IPS-18c (cell line): ENCODE data around the gene SMIM15.

ENCODE experiments used
- H3K4me3 ChIP-seq: 2 replicates; pipeline ENCODE4 v1.7.0; 2013; ENCODE audit warnings: low read depth, mild to moderate bottlenecking, low read length, moderate library complexity; ENCODE audit not compliant: insufficient read depth
- H3K9me3 ChIP-seq: one replicate; pipeline ENCODE4 v1.6.1; 2013; ENCODE audit warnings: mild to moderate bottlenecking, low read length, moderate library complexity; ENCODE audit not compliant: control insufficient read depth, insufficient read depth

The SMIM15 gene

DNA sequence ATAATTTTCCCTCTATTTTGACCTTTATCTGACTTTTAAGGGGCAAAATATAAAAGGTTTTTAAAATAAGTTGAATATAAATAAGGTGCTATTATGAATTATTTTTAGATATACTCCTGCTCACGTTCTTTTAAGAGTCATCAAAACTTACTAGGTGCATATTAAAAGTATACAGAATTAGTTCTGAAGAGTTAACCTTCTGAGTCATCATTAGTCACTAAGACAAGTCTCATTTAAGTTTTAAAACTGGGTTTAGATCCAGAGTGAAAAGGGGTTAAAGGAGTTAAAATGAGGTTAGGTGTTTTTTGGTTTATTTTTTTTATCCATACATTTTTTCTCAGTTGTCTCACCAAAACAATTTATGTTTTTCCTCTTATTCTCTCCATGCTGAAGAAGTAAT, 41.7 kb downstream of the SMIM15 start:
- Histone ChIP-seq H3K9me3 (no peaks in the 10 kb centered on the region), H3K4me3 (no peak overlapping the region)

DNA sequence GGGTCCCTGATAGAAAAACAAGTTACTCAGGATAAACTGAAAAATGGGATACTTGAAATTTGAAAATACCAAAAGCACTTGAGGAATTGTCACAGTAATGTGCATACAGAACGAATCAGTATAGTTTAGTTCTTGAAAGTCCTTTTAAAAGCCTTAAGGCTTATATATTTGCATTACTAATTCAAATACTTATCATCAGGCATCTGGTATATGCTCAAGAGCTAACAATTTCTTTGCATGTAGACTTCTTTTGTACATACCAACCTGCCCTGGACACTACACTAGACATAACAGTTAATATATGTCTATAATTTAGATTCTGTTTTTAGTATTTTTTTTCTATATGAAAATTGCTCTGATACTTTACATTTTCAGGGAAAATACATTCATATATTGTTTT, 43.2 kb downstream of the SMIM15 start:
- H3K4me3 ChIP-seq, result no peak overlapping the region

DNA sequence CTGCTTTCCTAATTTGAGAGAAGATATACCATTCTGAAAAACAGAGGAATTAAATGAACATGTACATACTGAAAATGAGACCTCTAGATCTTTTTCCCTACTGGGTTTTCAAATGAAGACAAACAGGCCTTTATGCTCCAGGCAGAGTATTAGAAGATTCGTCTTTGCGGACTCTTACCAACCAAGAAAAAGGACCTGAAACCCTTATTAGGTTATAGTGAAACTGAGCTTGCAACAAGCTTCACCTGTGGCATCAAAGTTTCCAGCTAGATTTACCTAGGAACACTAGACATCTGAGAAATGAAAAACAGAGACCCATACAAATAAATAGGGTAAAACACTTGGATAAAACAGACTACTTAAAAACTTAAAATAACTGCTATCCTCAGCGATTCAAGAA, 46.3 kb downstream of the SMIM15 start:
- no peak overlapping the region for H3K4me3 ChIP-seq
- peaks cover 2% of the 10 kb centered on the region for H3K9me3 ChIP-seq

More for the DNA sequence above, 43.2 kb downstream of the SMIM15 start:
- no peaks in the 10 kb centered on the region for H3K9me3 ChIP-seq

DNA sequence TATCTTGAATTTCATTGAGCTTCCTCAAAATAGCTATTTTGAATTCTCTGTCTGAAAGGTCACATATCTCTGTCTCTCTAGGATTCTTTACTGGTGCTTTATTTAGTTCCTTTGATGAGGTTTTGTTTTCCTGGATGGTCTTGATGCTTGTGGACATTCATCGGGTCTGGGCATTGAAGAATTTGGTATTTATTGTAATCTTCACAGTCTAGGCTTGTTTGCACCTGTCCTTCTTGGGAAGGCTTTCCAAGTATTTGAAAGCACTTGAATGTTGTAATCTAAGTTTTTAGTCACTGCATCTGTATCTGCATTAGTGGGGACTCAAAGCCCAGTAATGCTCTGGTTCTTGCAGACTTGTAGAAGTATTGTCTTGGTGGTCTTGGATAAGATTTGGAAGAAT, 47.8 kb downstream of the SMIM15 start:
- H3K4me3 ChIP-seq, result no peak overlapping the region
- peaks cover 2% of the 10 kb centered on the region for H3K9me3 ChIP-seq
